IMR-90 (cell line): ENCODE results near the gene PADI1. TPM values are rescaled to one million over a fixed set of nuclear protein-coding genes. Genes with fewer than 3 reads are reported as not detected.

Experiments
- ATAC-seq: fragments of 200-7000 bp; cut with Tn5 transposase; 2 replicates; pipeline ENCODE4 v1.9.1; 2020; ENCODE audit warnings: low read depth, mild to moderate bottlenecking, moderate library complexity
- BruUV-seq: library from RNA; stranded (reverse); fragments of 400-500 nt; replicated peaks from 2 replicates; lab custom pipeline; 2021; lab: Mats Ljungman, UMichigan
- CTCF ChIA-PET: fragments of 300-600 bp; formaldehyde crosslinking; extraction: SDS; loops from one replicate; lab custom pipeline; 2021; ENCODE audit warnings: antibody characterized with exemption; lab: Yijun Ruan, JAX
- POLR2A ChIA-PET: fragments of 300-600 bp; sonication (Branson Sonifier 250); formaldehyde crosslinking; loops from one replicate; lab custom pipeline; 2022; ENCODE audit warnings: antibody characterized with exemption; ENCODE audit not compliant: unreplicated experiment; lab: Charles Lee
- DNase-seq: peaks from one replicate; pipeline ENCODE4 v3.0.0; 2013
- H2AFZ ChIP-seq: replicated peaks from 2 replicates; pipeline ENCODE3; 2013; ENCODE audit warnings: low read length, mild to moderate bottlenecking; ENCODE audit not compliant: poor library complexity
- H2AK5ac ChIP-seq: 2 replicates; pipeline ENCODE4 v1.6.1; 2013; ENCODE audit warnings: low read depth, low read length, inconsistent platforms
- H2AK9ac ChIP-seq: replicated peaks from 2 replicates; pipeline ENCODE3; 2013; ENCODE audit warnings: mild to moderate bottlenecking, low read depth, low read length, moderate library complexity; ENCODE audit not compliant: poor library complexity
- H2BK120ac ChIP-seq: 2 replicates; pipeline ENCODE4 v1.6.1; 2013; ENCODE audit warnings: low read depth, low read length, inconsistent platforms
- H2BK15ac ChIP-seq: 3 replicates; pipeline ENCODE4 v1.6.1; 2013; ENCODE audit warnings: low read depth, low read length, inconsistent platforms
- H2BK20ac ChIP-seq: 2 replicates; pipeline ENCODE4 v1.6.1; 2013; ENCODE audit warnings: low read depth, mild to moderate bottlenecking, inconsistent platforms, low read length, moderate library complexity
- H2BK5ac ChIP-seq: 2 replicates; pipeline ENCODE4 v1.6.1; 2013; ENCODE audit warnings: mild to moderate bottlenecking, low read depth, low read length, inconsistent platforms; ENCODE audit not compliant: poor library complexity, severe bottlenecking
- H3K14ac ChIP-seq: replicated peaks from 2 replicates; pipeline ENCODE4 v1.6.1; 2013; ENCODE audit warnings: low read depth, low read length, inconsistent platforms
- H3K18ac ChIP-seq: 2 replicates; pipeline ENCODE4 v1.6.1; 2013; ENCODE audit warnings: low read depth, low read length, control low read depth
- H3K23ac ChIP-seq: 2 replicates; pipeline ENCODE4 v1.6.1; 2013; ENCODE audit warnings: low read depth, low read length, inconsistent platforms
- H3K27ac ChIP-seq: 2 replicates; pipeline ENCODE4 v1.5.1; 2013; ENCODE audit warnings: mild to moderate bottlenecking, control low read depth, low read length; ENCODE audit not compliant: insufficient read depth
- H3K27me3 ChIP-seq: 2 replicates; pipeline ENCODE4 v1.6.1; 2013; ENCODE audit warnings: low read length; ENCODE audit not compliant: control insufficient read depth, insufficient read depth
- H3K36me3 ChIP-seq: 2 replicates; pipeline ENCODE4 v1.6.1; 2013; ENCODE audit warnings: low read length, mixed read lengths; ENCODE audit not compliant: control insufficient read depth, insufficient read depth
- H3K4ac ChIP-seq: 2 replicates; pipeline ENCODE4 v1.6.1; 2013; ENCODE audit warnings: low read depth, low read length, inconsistent platforms
- H3K4me1 ChIP-seq: 2 replicates; pipeline ENCODE4 v1.6.1; 2013; ENCODE audit warnings: low read length, mixed read lengths; ENCODE audit not compliant: control insufficient read depth, insufficient read depth
- H3K4me2 ChIP-seq: 2 replicates; pipeline ENCODE4 v1.6.1; 2013; ENCODE audit warnings: low read depth, mild to moderate bottlenecking, control low read depth, low read length, moderate library complexity
- H3K4me3 ChIP-seq: 2 replicates; pipeline ENCODE4 v1.5.1; 2013; ENCODE audit warnings: low read depth, mild to moderate bottlenecking, control low read depth, low read length, moderate library complexity; ENCODE audit not compliant: insufficient read depth
- H3K56ac ChIP-seq: 2 replicates; pipeline ENCODE4 v1.6.1; 2013; ENCODE audit warnings: low read length, inconsistent platforms; ENCODE audit not compliant: insufficient read depth; ENCODE audit errors: extremely low read depth
- H3K79me1 ChIP-seq, 2 experiments: 2 replicates each; pipeline ENCODE4 v1.6.1; 2013; ENCODE audit warnings: low read length in 2 of 2, inconsistent platforms in 1 of 2, low read depth in 1 of 2
- H3K9ac ChIP-seq: 2 replicates; pipeline ENCODE4 v1.6.1; 2013; ENCODE audit warnings: low read depth, low read length, control low read depth
- H3K9me1 ChIP-seq: 2 replicates; pipeline ENCODE4 v1.6.1; 2013; ENCODE audit warnings: low read length, inconsistent platforms; ENCODE audit not compliant: insufficient read depth
- H3K9me3 ChIP-seq: 2 replicates; pipeline ENCODE4 v1.6.1; 2013; ENCODE audit warnings: low read length; ENCODE audit not compliant: control insufficient read depth, insufficient read depth
- H4K20me1 ChIP-seq: 2 replicates; pipeline ENCODE4 v1.6.1; 2013; ENCODE audit warnings: low read length, inconsistent platforms; ENCODE audit not compliant: insufficient read depth
- H4K5ac ChIP-seq: 2 replicates; pipeline ENCODE4 v1.6.1; 2013; ENCODE audit warnings: mild to moderate bottlenecking, low read depth, low read length, control low read depth
- H4K8ac ChIP-seq, 2 experiments: 2 replicates each; pipeline ENCODE4 v1.6.1; 2013; ENCODE audit warnings: low read depth in 2 of 2, low read length in 2 of 2, control low read depth in 1 of 2, inconsistent platforms in 1 of 2
- H4K91ac ChIP-seq: 2 replicates; pipeline ENCODE4 v1.6.1; 2013; ENCODE audit warnings: low read depth, low read length, inconsistent platforms; ENCODE audit not compliant: insufficient read depth
- CEBPB ChIP-seq: IDR thresholded peaks from 2 replicates; pipeline ENCODE4 v1.6.1; 2012; ENCODE audit warnings: low read depth, low read length, improper control_type of control experiment
- MAZ ChIP-seq: IDR thresholded peaks from 2 replicates; pipeline ENCODE4 v1.6.1; 2012; ENCODE audit warnings: low read depth, mild to moderate bottlenecking, low read length, improper control_type of control experiment, moderate library complexity, borderline replicate concordance
- NFE2L2 ChIP-seq: fragments of 150-350 bp; IDR thresholded peaks from 2 replicates; pipeline ENCODE4 v1.6.1; 2016; ENCODE audit warnings: low read depth, mild to moderate bottlenecking, low read length
- WGBS, 2 experiments: methylation state at CpG; one replicate each; pipeline versions ENCODE4 v1.1.5 to v1.1.7; 2013; ENCODE audit warnings: missing lambda C conversion rate in 2 of 2; ENCODE audit not compliant: insufficient read length in 1 of 2; ENCODE audit errors: extremely low coverage in 2 of 2; 5-methylcytosine and 5-hydroxymethylcytosine counted together
- dilution Hi-C: fragments of 300-500 bp; cut with HindIII; formaldehyde crosslinking; loops from one replicate; pipeline ENCODE4 v1.14.3; 2018; ENCODE audit warnings: low sequenced_read_pairs; ENCODE audit not compliant: unreplicated experiment
- in situ Hi-C: fragments of 300-500 bp; cut with MboI; formaldehyde crosslinking; loops from 3 replicates; pipeline ENCODE4 v1.14.3; 2019; ENCODE audit warnings: low sequenced_read_pairs, inconsistent platforms, mixed read lengths
- intact Hi-C: fragments of 100-400 bp; cut with micrococcal nuclease; formaldehyde crosslinking; loops from 2 replicates; pipeline ENCODE4 v1.10.0; 2022
- polyA plus RNA-seq, 3 experiments: library from polyadenylated mRNA; depleted of rRNA; stranded (reverse); fragments of >200 nt; gene quantifications; 2 replicates each; pipeline ENCODE4 v1.2.3, GENCODE V29; 2012; ENCODE audit warnings: low replicate concordance in 1 of 3
- total RNA-seq: library from RNA; depleted of rRNA; stranded (reverse); fragments of >200 nt; gene quantifications from 2 replicates; pipeline ENCODE4 v1.2.3, GENCODE V29; 2012

Gene PADI1
- total and polyA plus RNA-seq, 2 of the 4 experiments (the other 2 are of a cell fraction): 0.17 TPM; not detected in 1

DNA sequence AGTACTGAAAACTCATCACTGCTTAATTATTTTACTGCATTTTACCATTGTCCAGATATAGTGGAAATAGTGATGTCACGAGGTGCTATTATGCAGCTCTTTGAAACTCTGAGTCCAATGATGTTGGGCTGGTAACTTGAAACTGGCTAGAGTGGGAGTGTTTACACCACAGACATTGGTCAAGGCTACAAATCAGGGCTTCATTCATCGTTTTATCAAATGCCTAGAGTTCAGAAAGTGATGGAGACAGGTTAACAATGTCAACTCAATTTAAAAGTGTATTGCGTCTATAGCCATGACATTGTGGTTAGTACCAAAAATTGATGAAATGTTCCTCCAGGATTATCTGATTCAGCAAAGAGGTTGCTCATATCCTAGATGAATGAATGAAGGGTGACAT lies 12.7 kb downstream of the PADI1 start:
- Histone ChIP-seq H3K9me3 (no peaks in the 10 kb centered on the region), H3K27me3 (peaks cover 43% of the 10 kb centered on the region), H2BK15ac (no peak overlapping the region), H3K23ac (no peak overlapping the region), H4K8ac (no peak overlapping the region), H4K20me1 (no peaks in the 10 kb centered on the region), H3K18ac (no peak overlapping the region), H2AK5ac (no peak overlapping the region), H2BK5ac (no peak overlapping the region), H3K4me2 (no peak overlapping the region), H3K4me1 (peaks cover 7% of the 10 kb centered on the region), H2BK120ac (no peak overlapping the region), H3K36me3 (no peaks in the 10 kb centered on the region), H3K56ac (no peak overlapping the region), H3K4ac (no peak overlapping the region), H4K5ac (no peak overlapping the region), H3K4me3 (no peak overlapping the region), H3K9ac (no peak overlapping the region), H3K79me1 (no peaks in the 10 kb centered on the region), H2AK9ac (no peak overlapping the region), H4K91ac (no peak overlapping the region), H3K14ac (no peak overlapping the region), H2AFZ (no peak overlapping the region), H2BK20ac (no peak overlapping the region), H3K9me1 (no peaks in the 10 kb centered on the region; the same call in 1 of the 2 replicates), H3K27ac (no peak overlapping the region)
- ChIA-PET CTCF (no interaction called here), POLR2A (no interaction called here)
- no peak for DNase-seq
- dilution Hi-C loops (no loop called here), in situ Hi-C loops (no loop called here), intact Hi-C loops (no loop called here)
- TF ChIP-seq CEBPB (no peak), MAZ (no peak), NFE2L2 (no peak)
- 100% methylated on average over 1 of the region's 3 CpGs; no CpG with 5 or more reads in 1 of the 2 experiments for WGBS, 2 experiments
- no peak for ATAC-seq
- no TSS peak for BruUV-seq
